SK-N-SH (cell line): ENCODE data around the gene OPCML.

Experiments used
- CHD2 ChIP-seq: fragments of 150-350 bp; IDR thresholded peaks from 2 replicates; pipeline ENCODE4 v1.6.1; 2018; ENCODE audit warnings: low read length; ENCODE audit not compliant: partially characterized antibody
- JUND ChIP-seq: IDR thresholded peaks from 2 replicates; pipeline ENCODE4 v1.4.0; 2012
- RAD21 ChIP-seq: IDR thresholded peaks from 2 replicates; pipeline ENCODE4 v1.6.1; 2012; ENCODE audit warnings: mild to moderate bottlenecking, low read length
- RCOR1 ChIP-seq: fragments of 150-350 bp; IDR thresholded peaks from 2 replicates; pipeline ENCODE4 v1.6.1; 2017; ENCODE audit warnings: antibody characterized with exemption, low read length
- RFX5 ChIP-seq: IDR thresholded peaks from 2 replicates; pipeline ENCODE4 v1.6.1; 2012; ENCODE audit warnings: mild to moderate bottlenecking, improper control_type of control experiment, low read length
- SIN3A ChIP-seq: IDR thresholded peaks from 2 replicates; pipeline ENCODE4 v1.6.1; 2012; ENCODE audit warnings: low read depth, mild to moderate bottlenecking, low read length, moderate library complexity, borderline replicate concordance
- SMC3 ChIP-seq: IDR thresholded peaks from 2 replicates; pipeline ENCODE4 v1.6.1; 2012; ENCODE audit warnings: low read depth, low read length, improper control_type of control experiment
- TAF1 ChIP-seq: IDR thresholded peaks from 2 replicates; pipeline ENCODE4 v1.6.1; 2012; ENCODE audit warnings: low read depth, mild to moderate bottlenecking, low read length, moderate library complexity, borderline replicate concordance
- YY1 ChIP-seq: IDR thresholded peaks from 2 replicates; pipeline ENCODE4 v1.4.0; 2012; ENCODE audit warnings: low read depth, mild to moderate bottlenecking
- TF ChIP-seq, protein P1 (sequence below): fragments of 200-600 bp; sonication (generic); IDR thresholded peaks from 2 replicates; pipeline ENCODE4 v1.6.1; 2017; ENCODE audit warnings: antibody characterized with exemption, mild to moderate bottlenecking, moderate library complexity
- TF ChIP-seq, protein P2 (sequence below): IDR thresholded peaks from 2 replicates; pipeline ENCODE4 v1.4.0; 2012; ENCODE audit warnings: low read depth
- TF ChIP-seq, protein P3 (sequence below): IDR thresholded peaks from 2 replicates; pipeline ENCODE4 v1.6.1; 2012; ENCODE audit warnings: mild to moderate bottlenecking, low read depth, low read length, moderate library complexity
- TF ChIP-seq, protein P4 (sequence below): IDR thresholded peaks from 2 replicates; pipeline ENCODE4 v1.4.0; 2012; ENCODE audit warnings: low read depth, borderline replicate concordance

DNA sequence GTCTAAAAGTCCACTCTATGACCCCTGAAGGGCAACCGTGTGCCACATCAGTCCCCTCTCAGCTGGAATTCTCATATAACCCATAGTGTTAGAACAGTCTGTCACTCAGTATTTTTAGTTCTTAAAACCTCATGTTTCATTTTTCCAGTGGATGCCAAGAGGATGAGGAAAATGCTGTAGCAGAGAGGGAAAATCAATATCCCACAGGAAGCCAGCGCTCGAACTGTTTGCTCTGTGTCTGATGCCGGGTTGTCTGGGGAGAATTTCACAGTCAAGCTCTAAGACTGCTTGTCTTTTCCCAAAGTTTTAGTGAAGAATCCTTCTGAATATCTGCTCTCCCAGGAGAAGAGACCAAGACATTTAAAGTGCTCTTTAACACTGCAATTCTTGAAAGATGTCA, 360.9 kb downstream of the OPCML start:
- TF ChIP-seq, protein P1, sequence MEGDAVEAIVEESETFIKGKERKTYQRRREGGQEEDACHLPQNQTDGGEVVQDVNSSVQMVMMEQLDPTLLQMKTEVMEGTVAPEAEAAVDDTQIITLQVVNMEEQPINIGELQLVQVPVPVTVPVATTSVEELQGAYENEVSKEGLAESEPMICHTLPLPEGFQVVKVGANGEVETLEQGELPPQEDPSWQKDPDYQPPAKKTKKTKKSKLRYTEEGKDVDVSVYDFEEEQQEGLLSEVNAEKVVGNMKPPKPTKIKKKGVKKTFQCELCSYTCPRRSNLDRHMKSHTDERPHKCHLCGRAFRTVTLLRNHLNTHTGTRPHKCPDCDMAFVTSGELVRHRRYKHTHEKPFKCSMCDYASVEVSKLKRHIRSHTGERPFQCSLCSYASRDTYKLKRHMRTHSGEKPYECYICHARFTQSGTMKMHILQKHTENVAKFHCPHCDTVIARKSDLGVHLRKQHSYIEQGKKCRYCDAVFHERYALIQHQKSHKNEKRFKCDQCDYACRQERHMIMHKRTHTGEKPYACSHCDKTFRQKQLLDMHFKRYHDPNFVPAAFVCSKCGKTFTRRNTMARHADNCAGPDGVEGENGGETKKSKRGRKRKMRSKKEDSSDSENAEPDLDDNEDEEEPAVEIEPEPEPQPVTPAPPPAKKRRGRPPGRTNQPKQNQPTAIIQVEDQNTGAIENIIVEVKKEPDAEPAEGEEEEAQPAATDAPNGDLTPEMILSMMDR: no peak
- TF ChIP-seq SMC3: no peak
- TF ChIP-seq TAF1: no peak
- no peak for TF ChIP-seq JUND
- TF ChIP-seq, protein P2, sequence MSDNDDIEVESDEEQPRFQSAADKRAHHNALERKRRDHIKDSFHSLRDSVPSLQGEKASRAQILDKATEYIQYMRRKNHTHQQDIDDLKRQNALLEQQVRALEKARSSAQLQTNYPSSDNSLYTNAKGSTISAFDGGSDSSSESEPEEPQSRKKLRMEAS: no peak
- TF ChIP-seq, protein P3, sequence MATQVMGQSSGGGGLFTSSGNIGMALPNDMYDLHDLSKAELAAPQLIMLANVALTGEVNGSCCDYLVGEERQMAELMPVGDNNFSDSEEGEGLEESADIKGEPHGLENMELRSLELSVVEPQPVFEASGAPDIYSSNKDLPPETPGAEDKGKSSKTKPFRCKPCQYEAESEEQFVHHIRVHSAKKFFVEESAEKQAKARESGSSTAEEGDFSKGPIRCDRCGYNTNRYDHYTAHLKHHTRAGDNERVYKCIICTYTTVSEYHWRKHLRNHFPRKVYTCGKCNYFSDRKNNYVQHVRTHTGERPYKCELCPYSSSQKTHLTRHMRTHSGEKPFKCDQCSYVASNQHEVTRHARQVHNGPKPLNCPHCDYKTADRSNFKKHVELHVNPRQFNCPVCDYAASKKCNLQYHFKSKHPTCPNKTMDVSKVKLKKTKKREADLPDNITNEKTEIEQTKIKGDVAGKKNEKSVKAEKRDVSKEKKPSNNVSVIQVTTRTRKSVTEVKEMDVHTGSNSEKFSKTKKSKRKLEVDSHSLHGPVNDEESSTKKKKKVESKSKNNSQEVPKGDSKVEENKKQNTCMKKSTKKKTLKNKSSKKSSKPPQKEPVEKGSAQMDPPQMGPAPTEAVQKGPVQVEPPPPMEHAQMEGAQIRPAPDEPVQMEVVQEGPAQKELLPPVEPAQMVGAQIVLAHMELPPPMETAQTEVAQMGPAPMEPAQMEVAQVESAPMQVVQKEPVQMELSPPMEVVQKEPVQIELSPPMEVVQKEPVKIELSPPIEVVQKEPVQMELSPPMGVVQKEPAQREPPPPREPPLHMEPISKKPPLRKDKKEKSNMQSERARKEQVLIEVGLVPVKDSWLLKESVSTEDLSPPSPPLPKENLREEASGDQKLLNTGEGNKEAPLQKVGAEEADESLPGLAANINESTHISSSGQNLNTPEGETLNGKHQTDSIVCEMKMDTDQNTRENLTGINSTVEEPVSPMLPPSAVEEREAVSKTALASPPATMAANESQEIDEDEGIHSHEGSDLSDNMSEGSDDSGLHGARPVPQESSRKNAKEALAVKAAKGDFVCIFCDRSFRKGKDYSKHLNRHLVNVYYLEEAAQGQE: no peak
- no peak for TF ChIP-seq RAD21
- TF ChIP-seq RCOR1: no peak
- TF ChIP-seq YY1: no peak
- no peak for TF ChIP-seq CHD2
- no peak for TF ChIP-seq RFX5
- TF ChIP-seq, protein P4, sequence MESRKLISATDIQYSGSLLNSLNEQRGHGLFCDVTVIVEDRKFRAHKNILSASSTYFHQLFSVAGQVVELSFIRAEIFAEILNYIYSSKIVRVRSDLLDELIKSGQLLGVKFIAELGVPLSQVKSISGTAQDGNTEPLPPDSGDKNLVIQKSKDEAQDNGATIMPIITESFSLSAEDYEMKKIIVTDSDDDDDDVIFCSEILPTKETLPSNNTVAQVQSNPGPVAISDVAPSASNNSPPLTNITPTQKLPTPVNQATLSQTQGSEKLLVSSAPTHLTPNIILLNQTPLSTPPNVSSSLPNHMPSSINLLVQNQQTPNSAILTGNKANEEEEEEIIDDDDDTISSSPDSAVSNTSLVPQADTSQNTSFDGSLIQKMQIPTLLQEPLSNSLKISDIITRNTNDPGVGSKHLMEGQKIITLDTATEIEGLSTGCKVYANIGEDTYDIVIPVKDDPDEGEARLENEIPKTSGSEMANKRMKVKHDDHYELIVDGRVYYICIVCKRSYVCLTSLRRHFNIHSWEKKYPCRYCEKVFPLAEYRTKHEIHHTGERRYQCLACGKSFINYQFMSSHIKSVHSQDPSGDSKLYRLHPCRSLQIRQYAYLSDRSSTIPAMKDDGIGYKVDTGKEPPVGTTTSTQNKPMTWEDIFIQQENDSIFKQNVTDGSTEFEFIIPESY: no peak
- no peak for TF ChIP-seq SIN3A
